ENCODE results near the gene HCRTR1. TPM values are rescaled to one million over a fixed set of nuclear protein-coding genes. Genes with fewer than 3 reads are reported as not detected.

The HCRTR1 gene
- total and polyA plus RNA-seq, 2 donors: 0.09 to 0.21 TPM

GRCh38 chr1:31637915-31638673 is 20.6 kb downstream of the HCRTR1 start:
- no peak overlapping the region for H3K4me3 ChIP-seq (ENCODE audit: low read depth, low read length)
- 53% methylated on average over 5 of the region's 5 CpGs for WGBS
- no peak for DNase-seq (ENCODE audit: extremely low spot score)
- H3K4me1 ChIP-seq (ENCODE audit: insufficient read depth): peaks cover 2% of the 10 kb centered on the region
- H3K27ac ChIP-seq (ENCODE audit: low read depth): no peak overlapping the region
- H3K36me3 ChIP-seq (ENCODE audit: insufficient read depth): no peaks in the 10 kb centered on the region

GRCh38 chr1:31639543-31639942 is 22.1 kb downstream of the HCRTR1 start:
- no peak overlapping the region for H3K4me3 ChIP-seq (ENCODE audit: low read depth, low read length)
- H3K4me1 ChIP-seq (ENCODE audit: insufficient read depth): peaks cover 2% of the 10 kb centered on the region
- 45% methylated on average over 5 of the region's 5 CpGs for WGBS
- H3K36me3 ChIP-seq (ENCODE audit: insufficient read depth): no peaks in the 10 kb centered on the region
- DNase-seq (ENCODE audit: extremely low spot score): no peak
- H3K27ac ChIP-seq (ENCODE audit: low read depth): no peak overlapping the region

GRCh38 chr1:31640179-31640578 is 22.7 kb downstream of the HCRTR1 start:
- Histone ChIP-seq H3K27ac (ENCODE audit: low read depth) (no peak overlapping the region), H3K4me3 (ENCODE audit: low read depth, low read length) (no peak overlapping the region), H3K4me1 (ENCODE audit: insufficient read depth) (peaks cover 2% of the 10 kb centered on the region), H3K36me3 (ENCODE audit: insufficient read depth) (no peaks in the 10 kb centered on the region)
- no peak for DNase-seq (ENCODE audit: extremely low spot score)

GRCh38 chr1:31640964-31641363 is 23.5 kb downstream of the HCRTR1 start:
- Histone ChIP-seq H3K36me3 (ENCODE audit: insufficient read depth) (no peaks in the 10 kb centered on the region), H3K4me1 (ENCODE audit: insufficient read depth) (no peaks in the 10 kb centered on the region), H3K27ac (ENCODE audit: low read depth) (no peak overlapping the region), H3K4me3 (ENCODE audit: low read depth, low read length) (no peak overlapping the region)
- no peak for DNase-seq (ENCODE audit: extremely low spot score)
- WGBS: 88% methylated on average over 4 of the region's 4 CpGs

- no peak overlapping the region for H3K27ac ChIP-seq (ENCODE audit: low read depth)
- no peaks in the 10 kb centered on the region for H3K36me3 ChIP-seq (ENCODE audit: insufficient read depth)
- H3K4me1 ChIP-seq (ENCODE audit: insufficient read depth): no peaks in the 10 kb centered on the region
- WGBS: 86% methylated on average over 4 of the region's 4 CpGs
- H3K4me3 ChIP-seq (ENCODE audit: low read depth, low read length): no peak overlapping the region
- no peak for DNase-seq (ENCODE audit: extremely low spot score)
Measured at GRCh38 chr1:31642366-31642765, 24.9 kb downstream of the HCRTR1 start.

- H3K4me1 ChIP-seq (ENCODE audit: insufficient read depth): no peaks in the 10 kb centered on the region
- H3K36me3 ChIP-seq (ENCODE audit: insufficient read depth): no peaks in the 10 kb centered on the region
- WGBS: 90% methylated on average over 3 of the region's 3 CpGs
- no peak for DNase-seq (ENCODE audit: extremely low spot score)
- H3K27ac ChIP-seq (ENCODE audit: low read depth): no peak overlapping the region
- H3K4me3 ChIP-seq (ENCODE audit: low read depth, low read length): no peak overlapping the region
Measured at GRCh38 chr1:31642897-31643296, 25.4 kb downstream of the HCRTR1 start.

- peak overlapping the region; percentile 66 for H3K4me3 ChIP-seq (ENCODE audit: low read depth, low read length)
- DNase-seq (ENCODE audit: extremely low spot score): no peak
- H3K27ac ChIP-seq (ENCODE audit: low read depth): peak overlapping the region; percentile 98
- 4% methylated on average over 18 of the region's 18 CpGs for WGBS
- no peaks in the 10 kb centered on the region for H3K4me1 ChIP-seq (ENCODE audit: insufficient read depth)
- no peaks in the 10 kb centered on the region for H3K36me3 ChIP-seq (ENCODE audit: insufficient read depth)
Measured at GRCh38 chr1:31643976-31644559, 26.6 kb downstream of the HCRTR1 start.

GRCh38 chr1:31644560-31645273 is 27.2 kb downstream of the HCRTR1 start, which contains the start of gene PEF1:
Gene PEF1 (minus strand): TSS chr1:31644876. CDS start chr1:31644864, 12 bp downstream.
- no peaks in the 10 kb centered on the region for H3K36me3 ChIP-seq (ENCODE audit: insufficient read depth)
- DNase-seq (ENCODE audit: extremely low spot score): peak; percentile 99
- peak within 1 kb of the TSS; percentile 66 for H3K4me3 ChIP-seq (ENCODE audit: low read depth, low read length)
- no peaks in the 10 kb centered on the region for H3K4me1 ChIP-seq (ENCODE audit: insufficient read depth)
- WGBS: under 1% methylated on average over 56 of the region's 56 CpGs
- peak within 1 kb of the TSS; percentile 98 for H3K27ac ChIP-seq (ENCODE audit: low read depth)

- H3K4me3 ChIP-seq (ENCODE audit: low read depth, low read length): peak overlapping the region; percentile 66
- no peak for DNase-seq (ENCODE audit: extremely low spot score)
Measured at GRCh38 chr1:31645274-31645568, 27.7 kb downstream of the HCRTR1 start.

GRCh38 chr1:31646259-31646960 is 28.9 kb downstream of the HCRTR1 start:
- no peak overlapping the region for H3K4me3 ChIP-seq (ENCODE audit: low read depth, low read length)
- WGBS: 98% methylated on average over 4 of the region's 4 CpGs
- DNase-seq (ENCODE audit: extremely low spot score): no peak
- no peak overlapping the region for H3K27ac ChIP-seq (ENCODE audit: low read depth)
- H3K4me1 ChIP-seq (ENCODE audit: insufficient read depth): no peaks in the 10 kb centered on the region
- H3K36me3 ChIP-seq (ENCODE audit: insufficient read depth): no peaks in the 10 kb centered on the region

More at GRCh38 chr1:31645274-31645568, 27.7 kb downstream of the HCRTR1 start:
- Histone ChIP-seq H3K36me3 (ENCODE audit: insufficient read depth) (no peaks in the 10 kb centered on the region), H3K27ac (ENCODE audit: low read depth) (peak overlapping the region; percentile 89), H3K4me1 (ENCODE audit: insufficient read depth) (no peaks in the 10 kb centered on the region)
- under 1% methylated on average over 11 of the region's 11 CpGs for WGBS

- WGBS: 58% methylated on average over 2 of the region's 2 CpGs
- Histone ChIP-seq H3K4me3 (ENCODE audit: low read depth, low read length) (no peak overlapping the region), H3K4me1 (ENCODE audit: insufficient read depth) (no peaks in the 10 kb centered on the region), H3K36me3 (ENCODE audit: insufficient read depth) (no peaks in the 10 kb centered on the region), H3K27ac (ENCODE audit: low read depth) (no peak overlapping the region)
- DNase-seq (ENCODE audit: extremely low spot score): no peak
Measured at GRCh38 chr1:31647106-31647505, 29.6 kb downstream of the HCRTR1 start.

GRCh38 chr1:31648190-31648589 is 30.7 kb downstream of the HCRTR1 start:
- no peaks in the 10 kb centered on the region for H3K4me1 ChIP-seq (ENCODE audit: insufficient read depth)
- H3K36me3 ChIP-seq (ENCODE audit: insufficient read depth): no peaks in the 10 kb centered on the region
- no peak for DNase-seq (ENCODE audit: extremely low spot score)
- WGBS: 73% methylated on average over 2 of the region's 2 CpGs
- H3K27ac ChIP-seq (ENCODE audit: low read depth): no peak overlapping the region
- no peak overlapping the region for H3K4me3 ChIP-seq (ENCODE audit: low read depth, low read length)

- no peak overlapping the region for H3K27ac ChIP-seq (ENCODE audit: low read depth)
- no peak for DNase-seq (ENCODE audit: extremely low spot score)
- no peak overlapping the region for H3K4me3 ChIP-seq (ENCODE audit: low read depth, low read length)
- WGBS: 73% methylated on average over 9 of the region's 9 CpGs
- no peaks in the 10 kb centered on the region for H3K36me3 ChIP-seq (ENCODE audit: insufficient read depth)
- no peaks in the 10 kb centered on the region for H3K4me1 ChIP-seq (ENCODE audit: insufficient read depth)
Measured at GRCh38 chr1:31648641-31649357, 31.3 kb downstream of the HCRTR1 start.
